Panc1 (cell line): ENCODE data around the gene SLC18B1. TPM values are rescaled to one million over a fixed set of nuclear protein-coding genes. Genes with fewer than 3 reads are reported as not detected.

Experiments
- ATAC-seq: fragments of 200-7000 bp; cut with Tn5 transposase; 2 replicates; pipeline ENCODE4 v1.9.1; 2020; ENCODE audit warnings: mild to moderate bottlenecking, moderate library complexity
- BruUV-seq: library from RNA; stranded (reverse); fragments of 400-500 nt; replicated peaks from 2 replicates; lab custom pipeline; 2021; lab: Mats Ljungman, UMichigan
- CTCF ChIA-PET: fragments of 300-600 bp; sonication (Branson Sonifier 250); formaldehyde crosslinking; loops from one replicate; lab custom pipeline; 2022; ENCODE audit warnings: antibody characterized with exemption; lab: Charles Lee
- POLR2A ChIA-PET: fragments of 300-600 bp; sonication (Branson Sonifier 250); formaldehyde crosslinking; loops from one replicate; lab custom pipeline; 2022; ENCODE audit warnings: antibody characterized with exemption; lab: Charles Lee
- DNase-seq: peaks from one replicate; pipeline ENCODE4 v3.0.0-alpha.2; 2010; ENCODE audit warnings: low read depth, low spot score
- H3K27ac ChIP-seq: 2 replicates; pipeline ENCODE4 v1.5.1; 2011; ENCODE audit warnings: mild to moderate bottlenecking, low read length, inconsistent platforms
- H3K27me3 ChIP-seq: fragments of 200-500 bp; sonication (Bioruptor generic); 2 replicates; pipeline ENCODE4 v1.6.0; 2014; ENCODE audit warnings: low read length, inconsistent platforms; ENCODE audit not compliant: control insufficient read depth, insufficient read depth
- H3K36me3 ChIP-seq: fragments of 200-500 bp; sonication (Bioruptor generic); 2 replicates; pipeline ENCODE4 v1.5.1; 2014; ENCODE audit warnings: inconsistent platforms, mild to moderate bottlenecking, low read length, moderate library complexity; ENCODE audit not compliant: control insufficient read depth, insufficient read depth
- H3K4me1 ChIP-seq: 2 replicates; pipeline ENCODE4 v1.5.1; 2011; ENCODE audit warnings: inconsistent platforms, mild to moderate bottlenecking, low read length, moderate library complexity; ENCODE audit not compliant: control insufficient read depth, insufficient read depth
- H3K4me3 ChIP-seq, 2 experiments: 2 replicates each; pipeline ENCODE4 v1.5.1; 2011 to 2012; ENCODE audit warnings: low read depth in 2 of 2, low read length in 2 of 2, mild to moderate bottlenecking in 2 of 2, inconsistent platforms in 1 of 2, moderate library complexity in 1 of 2
- H3K9me3 ChIP-seq: fragments of 200-500 bp; sonication (Bioruptor generic); 2 replicates; pipeline ENCODE4 v1.5.1; 2014; ENCODE audit warnings: low read depth, mild to moderate bottlenecking, inconsistent platforms, low read length, moderate library complexity; ENCODE audit not compliant: control insufficient read depth, insufficient read depth
- CTCF ChIP-seq: fragments of 450-650 bp; IDR thresholded peaks from 2 replicates; pipeline ENCODE4 v1.5.1; 2017; ENCODE audit warnings: mild to moderate bottlenecking
- POLR2AphosphoS5 ChIP-seq: IDR thresholded peaks from 2 replicates; pipeline ENCODE4 v1.6.1; 2012; ENCODE audit warnings: mild to moderate bottlenecking, low read depth, low read length, moderate library complexity
- REST ChIP-seq, 2 experiments: IDR thresholded peaks; 2 replicates each; pipeline ENCODE4 v1.6.1; 2011 to 2012; ENCODE audit warnings: low read depth in 2 of 2, control low read depth in 1 of 2, low read length in 1 of 2, mild to moderate bottlenecking in 1 of 2, moderate library complexity in 1 of 2; ENCODE audit not compliant: insufficient read depth in 1 of 2
- SIN3A ChIP-seq: IDR thresholded peaks from 2 replicates; pipeline ENCODE4 v1.6.1; 2012; ENCODE audit warnings: low read depth, mild to moderate bottlenecking, low read length, moderate library complexity, borderline replicate concordance; ENCODE audit not compliant: insufficient read depth
- TCF7L2 ChIP-seq: IDR thresholded peaks from 2 replicates; pipeline ENCODE4 v1.6.1; 2011; ENCODE audit warnings: mild to moderate bottlenecking, low read depth, low read length, inconsistent platforms
- in situ Hi-C: cut with HindIII; loops from 2 replicates; pipeline ENCODE4 v1.10.0; 2016; ENCODE audit warnings: low sequenced_read_pairs, low pct_unique_long_range_greater_than_20kb
- intact Hi-C: fragments of 100-400 bp; cut with micrococcal nuclease; formaldehyde crosslinking; loops from one replicate; pipeline ENCODE4 v1.10.0; 2022; ENCODE audit not compliant: unreplicated experiment
- total RNA-seq: library from RNA; stranded (reverse); gene quantifications from one replicate; pipeline ENCODE4 v1.2.1, GENCODE V29; 2021; ENCODE audit not compliant: unreplicated experiment

The SLC18B1 gene
- total RNA-seq, 1 experiment from 2014 or later = 0.67 TPM

GRCh38 chr6:132763269-132763668 is 35.2 kb downstream of the SLC18B1 start:
- POLR2A ChIA-PET = no interaction called here
- no peak for ATAC-seq
- no peak for DNase-seq
- no peaks in the 10 kb centered on the region for H3K4me1 ChIP-seq
- intact Hi-C loops (no loop called here), in situ Hi-C loops (no loop called here)
- no peaks in the 10 kb centered on the region for H3K36me3 ChIP-seq
- H3K27ac ChIP-seq = no peak overlapping the region
- TF ChIP-seq REST (IDR thresholded peaks at IDR 0.05; ENCODE audit: insufficient read depth in 1 of 2, low read depth in 2 of 2, low read length in 1 of 2) (no peak), TCF7L2 (no peak), CTCF (no peak), POLR2AphosphoS5 (no peak), SIN3A (no peak)
- BruUV-seq = no TSS peak
- H3K27me3 ChIP-seq = no peaks in the 10 kb centered on the region
- CTCF ChIA-PET = no interaction called here
- H3K4me3 ChIP-seq = no peak overlapping the region
- H3K9me3 ChIP-seq = no peaks in the 10 kb centered on the region

- ATAC-seq = no peak
- Histone ChIP-seq H3K36me3 (no peaks in the 10 kb centered on the region), H3K9me3 (no peaks in the 10 kb centered on the region), H3K4me3 (no peak overlapping the region), H3K4me1 (no peaks in the 10 kb centered on the region), H3K27me3 (no peaks in the 10 kb centered on the region), H3K27ac (no peak overlapping the region)
- POLR2A ChIA-PET = no interaction called here
- no TSS peak for BruUV-seq
- TF ChIP-seq TCF7L2 = no peak
- no peak for TF ChIP-seq POLR2AphosphoS5
- no peak for TF ChIP-seq CTCF
- no peak for TF ChIP-seq SIN3A
- no peak for TF ChIP-seq REST (IDR thresholded peaks at IDR 0.05; ENCODE audit: insufficient read depth in 1 of 2, low read depth in 2 of 2, low read length in 1 of 2)
- intact Hi-C loops = no loop called here
- CTCF ChIA-PET = no interaction called here
- no peak for DNase-seq
- in situ Hi-C loops = no loop called here
Measured at GRCh38 chr6:132760256-132760655, 38.2 kb downstream of the SLC18B1 start.
